ENCODE results near the gene UBE2F. TPM values are rescaled to one million over a fixed set of nuclear protein-coding genes. Genes with fewer than 3 reads are reported as not detected.

UBE2F gene, protein sequence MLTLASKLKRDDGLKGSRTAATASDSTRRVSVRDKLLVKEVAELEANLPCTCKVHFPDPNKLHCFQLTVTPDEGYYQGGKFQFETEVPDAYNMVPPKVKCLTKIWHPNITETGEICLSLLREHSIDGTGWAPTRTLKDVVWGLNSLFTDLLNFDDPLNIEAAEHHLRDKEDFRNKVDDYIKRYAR
- total RNA-seq, result 108 and 145 TPM in 2 replicates

GRCh38 chr2:237966565-237967462 lies at the start of gene UBE2F:
Gene UBE2F (plus strand): TSS chr2:237967014. CDS start chr2:237973108, 6,094 bp downstream.

GRCh38 chr2:238060542-238061314 lies 93.9 kb downstream of the UBE2F start, which contains the start of gene SCLY:
Gene SCLY (plus strand): TSS chr2:238061001. CDS start chr2:238061055, 54 bp downstream.

Other genes with a start within 250 kb of the UBE2F start
- 0.42 TPM in 1 of 2 replicates, not detected in the other for gene RBM44, start 168.2 kb upstream of the UBE2F start, total RNA-seq
- 7.5 and 8.2 TPM in 2 replicates for gene RAMP1, start 107.4 kb upstream of the UBE2F start, total RNA-seq
- 15.6 and 25.8 TPM in 2 replicates for gene SCLY, start 94.0 kb downstream of the UBE2F start, total RNA-seq
- gene ESPNL, start 133.3 kb downstream of the UBE2F start, total RNA-seq, result 0.30 and 0.55 TPM in 2 replicates
- 0.04 TPM in 1 of 2 replicates, not detected in the other for gene KLHL30, start 171.7 kb downstream of the UBE2F start, total RNA-seq
- gene ERFE, start 192.0 kb downstream of the UBE2F start, total RNA-seq, result 1.1 and 2.9 TPM in 2 replicates
- gene ILKAP, start 236.7 kb downstream of the UBE2F start, total RNA-seq, result 23.3 and 26.0 TPM in 2 replicates

All from hair follicular keratinocyte (primary cell).